Heart left ventricle (tissue), 13 donors: ENCODE data around the gene VAT1.

Experiments used
- CTCF ChIP-seq, 12 donors: fragments of 200-600 bp; sonication (generic) in 4 of 12; IDR thresholded peaks; one replicate each; pipeline versions ENCODE4 v1.5.0 to v1.8.0; 2018 to 2022; ENCODE audit warnings: antibody characterized with exemption in 12 of 12, mild to moderate bottlenecking in 5 of 12
- POLR2A ChIP-seq, 2 donors: fragments of 450-650 bp; IDR thresholded peaks; one replicate each; pipeline ENCODE4 v1.6.1; 2017; ENCODE audit warnings: antibody characterized with exemption in 2 of 2, mild to moderate bottlenecking in 2 of 2, moderate library complexity in 2 of 2
- donor health status: ischemic (EF 13 %, LVEDD 7.1; RV severe dilation, severe dysfunction).
- donor health status: DM: no; HTN: yes; CAD: no.
- donor health status: DM: no; HTN: no; CAD: no.
- donor health status: ischemic (EF 25% LVEDD 6.9; RV normal size, moderate dysfunction).
- donor health status: ischemic (EF 25% LVEDD 5.7; RV mildly dilated, moderate dysfunction).
- donor health status: ischemic (EF 35%, LVEDD 5.7; RV mildly dilated, moderate dysfunction).
- donor health status: nonischemic (EF 11% LVEDD 7.7; RV severe dilation, severe dysfunction).
- donor health status: DM: yes; HTN: yes; CAD: no.
- donor health status: PGD.
- donor health status: ischemic (EF 29% LVEDD 5.4; RV normal size, mild dysfunction).
- donor health status: nonischemic (EF 23%, LVEDD 6.1; RV moderate dilation, normal function).

- no peak for TF ChIP-seq POLR2A (IDR thresholded peaks at IDR 0.05)
- TF ChIP-seq CTCF (IDR thresholded peaks at IDR 0.05) = no peak
Observed at GRCh38 chr17:43051969-43052368, 29.8 kb upstream of the VAT1 start.
